ENCODE measurements around the gene PPP1R14C.

The PPP1R14C gene

DNA sequence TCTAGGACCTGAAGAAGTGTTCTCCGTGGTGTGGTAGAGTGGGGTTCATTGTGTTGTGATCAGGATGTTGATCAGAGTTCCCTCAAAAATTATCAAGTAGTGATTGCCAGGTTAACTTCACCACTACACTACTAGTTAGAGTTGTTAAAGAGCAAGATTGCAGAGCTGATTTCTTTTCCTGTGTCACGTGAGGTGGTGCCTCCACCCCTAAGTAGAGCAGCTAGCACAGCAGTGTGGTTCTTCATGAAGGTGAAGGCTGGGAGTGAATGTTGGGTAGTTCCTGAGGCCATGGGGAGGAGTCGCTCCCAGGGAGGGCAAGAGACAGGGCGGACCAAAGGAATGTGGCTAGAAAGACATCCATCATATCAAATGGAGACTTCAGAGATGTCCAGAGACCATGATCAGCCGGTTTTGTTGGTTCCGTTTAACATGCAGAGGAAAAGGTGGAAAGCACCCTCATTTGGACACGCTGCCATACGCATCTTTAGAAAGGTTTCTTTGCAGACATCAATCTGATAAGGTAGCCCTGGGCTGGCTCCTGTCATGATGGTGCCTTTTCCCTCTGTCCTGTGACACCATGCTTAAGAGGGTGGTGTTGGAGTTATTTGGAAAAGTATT, 146.7 kb downstream of the PPP1R14C start:
- Histone ChIP-seq H3K36me3 (replicated peaks; ENCODE audit: low read depth, low read length) (no peaks in the 10 kb centered on the region), H3K27me3 (ENCODE audit: low read depth, low read length) (peaks cover 10% of the 10 kb centered on the region; the same call in 1 of the 2 replicates), H3K9me3 (ENCODE audit: insufficient read depth, low read length) (no peaks in the 10 kb centered on the region), H3K4me2 (ENCODE audit: low read length) (no peak overlapping the region), H4K20me1 (ENCODE audit: insufficient read depth, low read length) (no peaks in the 10 kb centered on the region), H2AFZ (ENCODE audit: low read depth, low read length) (no peak overlapping the region), H3K4me3 (ENCODE audit: low read length) (no peak overlapping the region), H3K9ac (ENCODE audit: low read length) (no peak overlapping the region), H3K79me2 (ENCODE audit: low read length) (no peaks in the 10 kb centered on the region), H3K4me1 (ENCODE audit: low read length) (no peaks in the 10 kb centered on the region), H3K27ac (ENCODE audit: low read length) (no peak overlapping the region)
- TF ChIP-seq, protein P1, sequence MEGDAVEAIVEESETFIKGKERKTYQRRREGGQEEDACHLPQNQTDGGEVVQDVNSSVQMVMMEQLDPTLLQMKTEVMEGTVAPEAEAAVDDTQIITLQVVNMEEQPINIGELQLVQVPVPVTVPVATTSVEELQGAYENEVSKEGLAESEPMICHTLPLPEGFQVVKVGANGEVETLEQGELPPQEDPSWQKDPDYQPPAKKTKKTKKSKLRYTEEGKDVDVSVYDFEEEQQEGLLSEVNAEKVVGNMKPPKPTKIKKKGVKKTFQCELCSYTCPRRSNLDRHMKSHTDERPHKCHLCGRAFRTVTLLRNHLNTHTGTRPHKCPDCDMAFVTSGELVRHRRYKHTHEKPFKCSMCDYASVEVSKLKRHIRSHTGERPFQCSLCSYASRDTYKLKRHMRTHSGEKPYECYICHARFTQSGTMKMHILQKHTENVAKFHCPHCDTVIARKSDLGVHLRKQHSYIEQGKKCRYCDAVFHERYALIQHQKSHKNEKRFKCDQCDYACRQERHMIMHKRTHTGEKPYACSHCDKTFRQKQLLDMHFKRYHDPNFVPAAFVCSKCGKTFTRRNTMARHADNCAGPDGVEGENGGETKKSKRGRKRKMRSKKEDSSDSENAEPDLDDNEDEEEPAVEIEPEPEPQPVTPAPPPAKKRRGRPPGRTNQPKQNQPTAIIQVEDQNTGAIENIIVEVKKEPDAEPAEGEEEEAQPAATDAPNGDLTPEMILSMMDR (IDR thresholded peaks at IDR 0.05; ENCODE audit: low read depth, low read length) = no peak
- TF ChIP-seq EZH2phosphoT487 (IDR thresholded peaks at IDR 0.05; ENCODE audit: low read depth) = no peak

DNA sequence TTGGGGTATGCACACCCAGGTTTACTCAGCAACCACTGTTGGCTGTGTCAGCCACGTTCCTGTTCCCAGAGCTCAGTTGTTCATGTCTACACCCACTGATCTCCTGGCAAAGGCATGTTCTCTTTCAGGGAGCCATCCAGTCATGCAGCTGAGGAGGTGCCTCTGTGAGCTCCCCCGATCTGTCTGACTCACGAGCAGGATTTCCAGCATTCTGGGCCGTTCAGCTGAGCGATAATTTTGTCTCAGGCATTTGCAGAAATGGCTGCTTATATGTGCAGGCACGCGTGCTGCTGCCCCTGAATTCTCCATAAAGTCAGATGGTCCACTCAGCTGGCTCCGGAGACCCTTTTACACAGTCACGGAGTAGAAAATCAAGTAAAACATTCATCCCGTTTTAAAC, 147.6 kb downstream of the PPP1R14C start:
- Histone ChIP-seq H3K27me3 (ENCODE audit: low read depth, low read length) (peaks cover 7% of the 10 kb centered on the region; the same call in 1 of the 2 replicates), H3K9me3 (ENCODE audit: insufficient read depth, low read length) (no peaks in the 10 kb centered on the region), H3K4me1 (ENCODE audit: low read length) (no peaks in the 10 kb centered on the region), H2AFZ (ENCODE audit: low read depth, low read length) (no peak overlapping the region), H3K9ac (ENCODE audit: low read length) (no peak overlapping the region), H3K4me3 (ENCODE audit: low read length) (no peak overlapping the region), H3K27ac (ENCODE audit: low read length) (no peak overlapping the region), H3K79me2 (ENCODE audit: low read length) (no peaks in the 10 kb centered on the region), H3K36me3 (replicated peaks; ENCODE audit: low read depth, low read length) (no peaks in the 10 kb centered on the region), H3K4me2 (ENCODE audit: low read length) (no peak overlapping the region), H4K20me1 (ENCODE audit: insufficient read depth, low read length) (no peaks in the 10 kb centered on the region)
- TF ChIP-seq, protein P1 (IDR thresholded peaks at IDR 0.05; ENCODE audit: low read depth, low read length) = no peak
- TF ChIP-seq EZH2phosphoT487 (IDR thresholded peaks at IDR 0.05; ENCODE audit: low read depth) = no peak

DNA sequence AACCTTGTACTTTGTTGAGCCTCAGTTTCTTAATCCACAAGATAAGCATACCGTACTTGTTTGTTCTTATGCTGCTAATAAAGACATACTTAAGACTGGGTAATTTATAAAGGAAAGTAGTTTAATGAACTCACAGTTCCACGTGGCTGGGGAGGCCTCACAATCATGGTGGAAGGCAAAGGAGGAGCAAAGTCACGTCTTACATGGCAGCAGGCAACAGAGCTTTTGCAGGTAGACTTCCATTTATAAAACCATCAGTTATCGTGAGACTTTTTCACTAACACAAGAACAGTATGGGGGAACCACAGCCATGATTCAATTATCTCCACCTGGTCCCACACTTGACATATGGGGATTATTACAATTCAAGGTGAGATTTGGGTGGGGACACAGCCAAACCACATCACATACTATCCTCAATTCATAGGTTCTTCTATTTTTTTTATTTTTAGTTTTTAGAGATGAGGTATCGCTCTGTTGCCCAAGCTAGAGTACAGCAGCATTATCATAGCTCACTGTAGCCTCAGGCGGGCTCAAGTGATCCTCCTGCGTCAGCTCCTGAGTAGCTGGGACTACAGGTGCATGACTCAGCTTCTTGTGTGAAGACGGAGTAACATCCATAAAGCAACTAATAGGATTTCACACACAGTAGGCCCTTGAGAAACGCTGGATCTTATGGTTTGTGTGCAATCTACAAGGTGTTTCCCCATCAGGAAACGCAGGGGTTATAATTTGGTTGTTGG, 149.3 kb downstream of the PPP1R14C start:
- H4K20me1 ChIP-seq (ENCODE audit: insufficient read depth, low read length) = no peaks in the 10 kb centered on the region
- H3K36me3 ChIP-seq (replicated peaks; ENCODE audit: low read depth, low read length) = no peaks in the 10 kb centered on the region
- H3K9ac ChIP-seq (ENCODE audit: low read length) = no peak overlapping the region
- no peaks in the 10 kb centered on the region for H3K79me2 ChIP-seq (ENCODE audit: low read length)
- no peak overlapping the region for H2AFZ ChIP-seq (ENCODE audit: low read depth, low read length)
- H3K27ac ChIP-seq (ENCODE audit: low read length) = no peak overlapping the region
- no peak for TF ChIP-seq EZH2phosphoT487 (IDR thresholded peaks at IDR 0.05; ENCODE audit: low read depth)
- TF ChIP-seq, protein P1 (IDR thresholded peaks at IDR 0.05; ENCODE audit: low read depth, low read length) = no peak
- no peaks in the 10 kb centered on the region for H3K27me3 ChIP-seq (ENCODE audit: low read depth, low read length)
- peaks cover 4% of the 10 kb centered on the region; the same call in 1 of the 2 replicates for H3K9me3 ChIP-seq (ENCODE audit: insufficient read depth, low read length)
- no peak overlapping the region for H3K4me3 ChIP-seq (ENCODE audit: low read length)
- no peak overlapping the region for H3K4me2 ChIP-seq (ENCODE audit: low read length)
- H3K4me1 ChIP-seq (ENCODE audit: low read length) = no peaks in the 10 kb centered on the region

DNA sequence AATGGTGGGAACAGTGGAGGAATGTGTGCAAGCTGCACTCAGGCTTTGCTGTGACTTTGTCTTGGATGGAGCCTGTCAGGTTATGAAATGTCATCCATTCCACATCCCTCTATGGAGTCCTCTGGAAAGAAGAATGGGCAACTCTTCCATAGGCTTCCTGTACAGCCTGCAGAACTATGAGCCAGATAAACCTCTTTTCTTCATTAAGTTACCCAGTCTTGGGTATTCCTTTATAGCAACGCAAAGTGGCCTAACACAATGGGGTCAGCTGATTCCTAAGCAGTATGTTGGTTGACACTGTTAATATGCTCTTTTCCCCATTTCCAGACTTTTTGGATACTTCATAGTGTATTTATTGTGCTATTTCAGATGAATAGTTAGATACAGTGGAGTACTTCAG, 150.2 kb downstream of the PPP1R14C start:
- Histone ChIP-seq H3K4me3 (ENCODE audit: low read length) (no peak overlapping the region), H3K4me2 (ENCODE audit: low read length) (no peak overlapping the region), H3K9me3 (ENCODE audit: insufficient read depth, low read length) (peaks cover 4% of the 10 kb centered on the region; the same call in 1 of the 2 replicates), H3K27ac (ENCODE audit: low read length) (no peak overlapping the region), H3K4me1 (ENCODE audit: low read length) (no peaks in the 10 kb centered on the region), H2AFZ (ENCODE audit: low read depth, low read length) (no peak overlapping the region), H3K36me3 (replicated peaks; ENCODE audit: low read depth, low read length) (no peaks in the 10 kb centered on the region), H3K27me3 (ENCODE audit: low read depth, low read length) (no peaks in the 10 kb centered on the region), H4K20me1 (ENCODE audit: insufficient read depth, low read length) (no peaks in the 10 kb centered on the region), H3K9ac (ENCODE audit: low read length) (no peak overlapping the region), H3K79me2 (ENCODE audit: low read length) (no peaks in the 10 kb centered on the region)
- no peak for TF ChIP-seq EZH2phosphoT487 (IDR thresholded peaks at IDR 0.05; ENCODE audit: low read depth)
- TF ChIP-seq, protein P1 (IDR thresholded peaks at IDR 0.05; ENCODE audit: low read depth, low read length) = no peak

Measured in OCI-LY3 (cell line).